H1 (cell line): ENCODE results near the gene DRGX. TPM values are rescaled to one million over a fixed set of nuclear protein-coding genes. Genes with fewer than 3 reads are reported as not detected.

Experiments
- CTCF ChIA-PET: fragments of 300-600 bp; sonication (Branson Sonifier 250); formaldehyde crosslinking; loops from one replicate; lab custom pipeline; 2021; ENCODE audit not compliant: partially characterized antibody; lab: Charles Lee
- POLR2A ChIA-PET: fragments of 300-600 bp; sonication (Branson Sonifier 250); formaldehyde crosslinking; loops from one replicate; lab custom pipeline; 2021; ENCODE audit warnings: inconsistent platforms; ENCODE audit not compliant: partially characterized antibody; lab: Charles Lee
- DNase-seq, 2 experiments: peaks; one replicate each; pipeline versions ENCODE4 v3.0.0 to v3.0.0-alpha.2; 2010 to 2022; ENCODE audit warnings: low spot score in 2 of 2, low read depth in 1 of 2, mixed read lengths in 1 of 2
- FAIRE-seq: peaks from 2 replicates; lab custom pipeline; 2011; peaks lifted over from hg19 to GRCh38; lab: Jason Lieb, UNC
- H2AFZ ChIP-seq: 2 replicates; pipeline ENCODE4 v1.8.1; 2012; ENCODE audit warnings: low read length, inconsistent platforms
- H2AK5ac ChIP-seq: 2 replicates; pipeline ENCODE4 v1.6.1; 2013; ENCODE audit warnings: low read depth, low read length
- H2BK120ac ChIP-seq: replicated peaks from 2 replicates; pipeline ENCODE3; 2013; ENCODE audit warnings: low read depth, low read length, inconsistent platforms
- H2BK12ac ChIP-seq: 2 replicates; pipeline ENCODE4 v1.6.1; 2013; ENCODE audit warnings: low read depth, low read length
- H2BK15ac ChIP-seq: 2 replicates; pipeline ENCODE4 v1.6.1; 2013; ENCODE audit warnings: low read length
- H2BK20ac ChIP-seq: 2 replicates; pipeline ENCODE4 v1.6.1; 2013; ENCODE audit warnings: low read length
- H2BK5ac ChIP-seq: 2 replicates; pipeline ENCODE4 v1.6.1; 2013; ENCODE audit warnings: low read depth, low read length
- H3K14ac ChIP-seq: 2 replicates; pipeline ENCODE4 v1.6.1; 2013; ENCODE audit warnings: inconsistent platforms; ENCODE audit not compliant: insufficient read length
- H3K18ac ChIP-seq: 2 replicates; pipeline ENCODE4 v1.6.1; 2013; ENCODE audit warnings: low read length; ENCODE audit errors: extremely low read depth
- H3K23ac ChIP-seq: 2 replicates; pipeline ENCODE4 v1.6.1; 2013; ENCODE audit warnings: inconsistent platforms; ENCODE audit not compliant: insufficient read length
- H3K23me2 ChIP-seq: 2 replicates; pipeline ENCODE4 v1.6.1; 2013; ENCODE audit warnings: low read depth, low read length
- H3K27ac ChIP-seq: 2 replicates; pipeline ENCODE4 v1.6.1; 2011; ENCODE audit warnings: low read depth, low read length, inconsistent platforms
- H3K27me3 ChIP-seq, 4 experiments: replicated peaks in 1 of 4; 1 replicate in 1 of 4; 2 replicates in 3 of 4; pipeline versions ENCODE4 v1.6.1 to v1.8.1; 2011 to 2013; ENCODE audit warnings: low read length in 3 of 4, mild to moderate bottlenecking in 3 of 4, inconsistent platforms in 2 of 4, mixed read lengths in 2 of 4, moderate library complexity in 1 of 4; ENCODE audit not compliant: control insufficient read depth in 3 of 4, insufficient read depth in 3 of 4; ENCODE audit errors: extremely low read depth in 1 of 4
- H3K36me3 ChIP-seq, 4 experiments: 2 replicates each; pipeline versions ENCODE4 v1.6.1 to v1.8.1; 2011 to 2013; ENCODE audit warnings: mild to moderate bottlenecking in 4 of 4, low read length in 3 of 4, moderate library complexity in 2 of 4, control low read depth in 1 of 4, inconsistent platforms in 1 of 4; ENCODE audit not compliant: insufficient read depth in 4 of 4, control insufficient read depth in 2 of 4
- H3K4ac ChIP-seq: replicated peaks from 2 replicates; pipeline ENCODE3; 2013; ENCODE audit warnings: low read length, low read depth, mixed read lengths, inconsistent platforms; ENCODE audit not compliant: insufficient read length
- H3K4me1 ChIP-seq, 4 experiments: replicated peaks in 1 of 4; 1 replicate in 1 of 4; 2 replicates in 3 of 4; pipeline versions ENCODE4 v1.6.1 to v1.8.1; 2011 to 2013; ENCODE audit warnings: low read length in 3 of 4, inconsistent platforms in 2 of 4, mixed read lengths in 1 of 4; ENCODE audit not compliant: insufficient read depth in 4 of 4, control insufficient read depth in 3 of 4
- H3K4me2 ChIP-seq, 2 experiments: 2 replicates each; pipeline versions ENCODE4 v1.6.1 to v1.8.1; 2011 to 2013; ENCODE audit warnings: low read depth in 2 of 2, low read length in 2 of 2, control low read depth in 1 of 2, inconsistent platforms in 1 of 2, mild to moderate bottlenecking in 1 of 2; ENCODE audit not compliant: insufficient read depth in 1 of 2
- H3K4me3 ChIP-seq, 4 experiments: fragments of 200-600, 300-600 bp in 1 of 4; sonication (generic), shearing (Covaris generic), sonication (Bioruptor Twin) in 1 of 4; 2 replicates each; pipeline versions ENCODE4 v1.5.1 to v1.8.1; 2011 to 2016; ENCODE audit warnings: low read length in 4 of 4, low read depth in 3 of 4, control low read depth in 2 of 4, inconsistent platforms in 2 of 4, mild to moderate bottlenecking in 2 of 4, mixed read lengths in 1 of 4, moderate library complexity in 1 of 4; ENCODE audit not compliant: insufficient read depth in 2 of 4; ENCODE audit errors: extremely low read depth in 1 of 4
- H3K56ac ChIP-seq: replicated peaks from 2 replicates; pipeline ENCODE3; 2013; ENCODE audit warnings: low read depth, mild to moderate bottlenecking, mixed read lengths, low read length, inconsistent platforms; ENCODE audit not compliant: insufficient read length
- H3K79me1 ChIP-seq: 2 replicates; pipeline ENCODE4 v1.6.1; 2013; ENCODE audit warnings: low read depth, low read length, control low read depth
- H3K79me2 ChIP-seq, 2 experiments: 2 replicates each; pipeline versions ENCODE4 v1.6.1 to v1.8.1; 2012 to 2013; ENCODE audit warnings: low read length in 2 of 2, mild to moderate bottlenecking in 2 of 2, inconsistent platforms in 1 of 2; ENCODE audit not compliant: insufficient read depth in 2 of 2, control insufficient read depth in 1 of 2
- H3K9ac ChIP-seq, 4 experiments: replicated peaks in 1 of 4; 1 replicate in 1 of 4; 2 replicates in 3 of 4; pipeline versions ENCODE4 v1.6.1 to v1.8.1; 2011 to 2013; ENCODE audit warnings: low read depth in 3 of 4, low read length in 3 of 4, control low read depth in 2 of 4, mild to moderate bottlenecking in 2 of 4, moderate library complexity in 2 of 4, inconsistent platforms in 1 of 4; ENCODE audit errors: extremely low read depth in 1 of 4
- H3K9me3 ChIP-seq, 2 experiments: 2 replicates each; pipeline versions ENCODE4 v1.6.1 to v1.8.1; 2012 to 2013; ENCODE audit warnings: mild to moderate bottlenecking in 2 of 2, moderate library complexity in 2 of 2, control low read depth in 1 of 2, inconsistent platforms in 1 of 2, low read depth in 1 of 2, low read length in 1 of 2, mixed read lengths in 1 of 2; ENCODE audit not compliant: insufficient read depth in 2 of 2
- H4K20me1 ChIP-seq, 2 experiments: replicated peaks in 1 of 2; 2 replicates each; pipeline versions ENCODE3 to v1.8.1; 2011 to 2013; ENCODE audit warnings: inconsistent platforms in 2 of 2, low read length in 2 of 2, mild to moderate bottlenecking in 1 of 2; ENCODE audit not compliant: insufficient read depth in 2 of 2, control insufficient read depth in 1 of 2
- H4K5ac ChIP-seq: 2 replicates; pipeline ENCODE4 v1.6.1; 2013; ENCODE audit warnings: low read length, low read depth, mixed read lengths, inconsistent platforms; ENCODE audit not compliant: insufficient read length
- H4K8ac ChIP-seq: 2 replicates; pipeline ENCODE4 v1.8.0; 2013; ENCODE audit warnings: mild to moderate bottlenecking, moderate library complexity, low read length, inconsistent platforms; ENCODE audit not compliant: insufficient read depth; ENCODE audit errors: extremely low read depth
- H4K91ac ChIP-seq: replicated peaks from 2 replicates; pipeline ENCODE3; 2013; ENCODE audit warnings: low read length, mixed read lengths, inconsistent platforms; ENCODE audit not compliant: insufficient read length
- ASH2L ChIP-seq: fragments of 200-600, 300-600 bp; sonication (generic); IDR thresholded peaks from one replicate; pipeline ENCODE4 v1.7.1; 2017; ENCODE audit warnings: low read length
- CHD2 ChIP-seq: IDR thresholded peaks from 2 replicates; pipeline ENCODE4 v1.6.1; 2012; ENCODE audit warnings: low read length, improper control_type of control experiment
- HDAC6 ChIP-seq: IDR thresholded peaks from one replicate; pipeline ENCODE4 v1.7.1; 2012; ENCODE audit warnings: low read depth, mild to moderate bottlenecking, inconsistent platforms, low read length, moderate library complexity
- JUND ChIP-seq: IDR thresholded peaks from 2 replicates; pipeline ENCODE4 v1.6.1; 2011; ENCODE audit warnings: mild to moderate bottlenecking, improper control_type of control experiment, low read length
- KDM1A ChIP-seq: fragments of 200-600, 300-600 bp; sonication (generic); IDR thresholded peaks from 2 replicates; pipeline ENCODE4 v1.7.1; 2016; ENCODE audit warnings: mild to moderate bottlenecking, low read length, borderline replicate concordance
- MAFK ChIP-seq: IDR thresholded peaks from 2 replicates; pipeline ENCODE4 v1.6.1; 2012; ENCODE audit warnings: low read depth, mild to moderate bottlenecking, improper control_type of control experiment, low read length
- SP4 ChIP-seq: IDR thresholded peaks from 2 replicates; pipeline ENCODE4 v1.6.1; 2012; ENCODE audit warnings: low read length, inconsistent platforms
- WGBS, 2 experiments: shearing (Covaris generic) in 1 of 2; methylation state at CpG; one replicate each; pipeline versions ENCODE4 v1.1.6 to v1.1.7; 2013 to 2015; ENCODE audit warnings: low lambda C conversion rate in 2 of 2, mixed read lengths in 2 of 2, inconsistent platforms in 1 of 2, low coverage in 1 of 2, missing lambda C conversion rate in 1 of 2; ENCODE audit not compliant: insufficient replicate concordance in 2 of 2, insufficient coverage in 1 of 2, insufficient read length in 1 of 2; ENCODE audit errors: extremely low coverage in 1 of 2, missing lambda C conversion rate in 1 of 2; 5-methylcytosine and 5-hydroxymethylcytosine counted together
- polyA plus RNA-seq, 7 experiments: library from polyadenylated mRNA; depleted of rRNA in 3 of 7; stranded (reverse) in 5 of 7; unstranded in 2 of 7; fragments of >200 nt in 5 of 7; fragments of 200-250 nt in 2 of 7; gene quantifications; 1 replicate in 5 of 7; 2 replicates in 1 of 7; 4 replicates in 1 of 7; pipeline versions ENCODE4 v1.2.1 to v1.2.3, GENCODE V29; 2011 to 2013; ENCODE audit warnings: missing spikeins in 2 of 7, mixed read lengths in 2 of 7
- total RNA-seq: library from RNA; stranded (reverse); fragmentation: NEBNext Ultra II Directional; extraction: Animal tissue kit (Norgen Biotek cat#: 25700); gene quantifications from 2 replicates; pipeline ENCODE4 v1.2.1, GENCODE V29; 2021
- TF ChIP-seq, protein P1 (sequence below): IDR thresholded peaks from 2 replicates; pipeline ENCODE4 v1.6.1; 2011; ENCODE audit warnings: low read length, improper control_type of control experiment

The DRGX gene
- total and polyA plus RNA-seq, 2 of the 8 experiments (the other 6 are each of a cell fraction or from before 2014, with no cell fraction given), result not detected

- H3K4me3 ChIP-seq, result no peak overlapping the region
- no peaks in the 10 kb centered on the region for H3K79me1 ChIP-seq
- H2BK15ac ChIP-seq, result no peak overlapping the region
- no peaks in the 10 kb centered on the region for H4K20me1 ChIP-seq
- no peak overlapping the region for H3K18ac ChIP-seq
- no peak overlapping the region for H3K9ac ChIP-seq
- H3K9me3 ChIP-seq, result no peaks in the 10 kb centered on the region
- no peak overlapping the region for H2BK20ac ChIP-seq
- FAIRE-seq (no peak), DNase-seq (no peak)
- WGBS, 2 experiments, result 91% methylated on average over 6 of the region's 6 CpGs; no CpG with 5 or more reads in 1 of the 2 experiments
- H3K14ac ChIP-seq, result no peak overlapping the region
- POLR2A ChIA-PET, result no interaction called here
- no peak overlapping the region for H4K91ac ChIP-seq
- no peak overlapping the region for H2BK120ac ChIP-seq
- no peak overlapping the region for H3K56ac ChIP-seq
- H2BK12ac ChIP-seq, result no peak overlapping the region
- TF ChIP-seq, protein P1, sequence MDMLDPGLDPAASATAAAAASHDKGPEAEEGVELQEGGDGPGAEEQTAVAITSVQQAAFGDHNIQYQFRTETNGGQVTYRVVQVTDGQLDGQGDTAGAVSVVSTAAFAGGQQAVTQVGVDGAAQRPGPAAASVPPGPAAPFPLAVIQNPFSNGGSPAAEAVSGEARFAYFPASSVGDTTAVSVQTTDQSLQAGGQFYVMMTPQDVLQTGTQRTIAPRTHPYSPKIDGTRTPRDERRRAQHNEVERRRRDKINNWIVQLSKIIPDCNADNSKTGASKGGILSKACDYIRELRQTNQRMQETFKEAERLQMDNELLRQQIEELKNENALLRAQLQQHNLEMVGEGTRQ, result no peak
- TF ChIP-seq SP4 (no peak), MAFK (no peak), JUND (no peak), ASH2L (no peak), HDAC6 (no peak), CHD2 (no peak), KDM1A (no peak)
- no peak overlapping the region for H2AK5ac ChIP-seq
- H3K4me2 ChIP-seq, result no peak overlapping the region
- H4K8ac ChIP-seq, result no peak overlapping the region
- no peak overlapping the region for H2BK5ac ChIP-seq
- CTCF ChIA-PET, result no interaction called here
- no peak overlapping the region for H4K5ac ChIP-seq
- no peak overlapping the region for H3K27ac ChIP-seq
- H3K4me1 ChIP-seq, result no peaks in the 10 kb centered on the region
- no peaks in the 10 kb centered on the region for H3K23me2 ChIP-seq
- H3K23ac ChIP-seq, result no peak overlapping the region
- no peak overlapping the region for H3K4ac ChIP-seq
- H2AFZ ChIP-seq, result no peak overlapping the region
- H3K36me3 ChIP-seq, result no peaks in the 10 kb centered on the region
- H3K79me2 ChIP-seq, result no peaks in the 10 kb centered on the region
- no peaks in the 10 kb centered on the region for H3K27me3 ChIP-seq
Measured at GRCh38 chr10:49333192-49333591, 62.7 kb downstream of the DRGX start.
